ENCODE data around the gene GALE.
"Not testable (repeated sequence)": the region's sequence is repeated elsewhere in the genome, so short reads cannot be mapped to it uniquely, and the experiment has no call there.

GALE gene

GRCh38 chr1:23807453-23807852, 6.9 kb upstream of the GALE start:
- no peak for DNase-seq

GRCh38 chr1:23806280-23806679, 5.7 kb upstream of the GALE start:
- DNase-seq, result no peak

- no peak for DNase-seq
These were observed 4.5 kb upstream of the GALE start for GRCh38 chr1:23805025-23805424.

GRCh38 chr1:23804183-23804835, 3.8 kb upstream of the GALE start:
- no peak for DNase-seq

GRCh38 chr1:23803674-23804073, 3.1 kb upstream of the GALE start:
- DNase-seq, result no peak

GRCh38 chr1:23802809-23803342, 2.3 kb upstream of the GALE start:
- not testable (repeated sequence) for DNase-seq

GRCh38 chr1:23801876-23802275, 1.3 kb upstream of the GALE start:
- DNase-seq, result no peak

- no peak for DNase-seq
These were observed 789 bp upstream of the GALE start for GRCh38 chr1:23801338-23801748.

- peak; percentile 10 for DNase-seq
These were observed 769 bp downstream of the GALE start for GRCh38 chr1:23799570-23800399.

- no peak for DNase-seq
These were observed 1.3 kb downstream of the GALE start for GRCh38 chr1:23799255-23799569.

- peak; percentile 14 for DNase-seq
These were observed 1.9 kb downstream of the GALE start for GRCh38 chr1:23798662-23799142.

- DNase-seq, result no peak
These were observed 2.8 kb downstream of the GALE start for GRCh38 chr1:23797478-23798448.

- DNase-seq, result no peak
These were observed 3.9 kb downstream of the GALE start for GRCh38 chr1:23796466-23797271.

GRCh38 chr1:23795676-23796465, 4.7 kb downstream of the GALE start:
- DNase-seq, result no peak

- not testable (repeated sequence) for DNase-seq
These were observed 5.8 kb downstream of the GALE start for GRCh38 chr1:23794732-23795182.

- DNase-seq, result no peak
These were observed 6.5 kb downstream of the GALE start for GRCh38 chr1:23793861-23794731.

GRCh38 chr1:23793018-23793781, 7.4 kb downstream of the GALE start:
- DNase-seq, result peak; percentile 15

- DNase-seq, result no peak
These were observed 8.2 kb downstream of the GALE start for GRCh38 chr1:23792151-23792945.
